Breast epithelium (tissue), 3 donors: ENCODE results near the gene OR2A7.
"Not testable (repeated sequence)": the region's sequence is repeated elsewhere in the genome, so short reads cannot be mapped to it uniquely, and the experiment has no call there.

Experiments
- POLR2A ChIP-seq: fragments of 450-650 bp; IDR thresholded peaks from one replicate; pipeline ENCODE4 v1.6.1; 2016; ENCODE audit warnings: antibody characterized with exemption, mild to moderate bottlenecking, moderate library complexity
- TF ChIP-seq, protein P1 (sequence below), 3 donors: fragments of 450-650 bp; IDR thresholded peaks; one replicate each; pipeline ENCODE4 v1.5.1; 2016 to 2017; ENCODE audit warnings: antibody characterized with exemption in 3 of 3, mild to moderate bottlenecking in 3 of 3, moderate library complexity in 3 of 3

DNA sequence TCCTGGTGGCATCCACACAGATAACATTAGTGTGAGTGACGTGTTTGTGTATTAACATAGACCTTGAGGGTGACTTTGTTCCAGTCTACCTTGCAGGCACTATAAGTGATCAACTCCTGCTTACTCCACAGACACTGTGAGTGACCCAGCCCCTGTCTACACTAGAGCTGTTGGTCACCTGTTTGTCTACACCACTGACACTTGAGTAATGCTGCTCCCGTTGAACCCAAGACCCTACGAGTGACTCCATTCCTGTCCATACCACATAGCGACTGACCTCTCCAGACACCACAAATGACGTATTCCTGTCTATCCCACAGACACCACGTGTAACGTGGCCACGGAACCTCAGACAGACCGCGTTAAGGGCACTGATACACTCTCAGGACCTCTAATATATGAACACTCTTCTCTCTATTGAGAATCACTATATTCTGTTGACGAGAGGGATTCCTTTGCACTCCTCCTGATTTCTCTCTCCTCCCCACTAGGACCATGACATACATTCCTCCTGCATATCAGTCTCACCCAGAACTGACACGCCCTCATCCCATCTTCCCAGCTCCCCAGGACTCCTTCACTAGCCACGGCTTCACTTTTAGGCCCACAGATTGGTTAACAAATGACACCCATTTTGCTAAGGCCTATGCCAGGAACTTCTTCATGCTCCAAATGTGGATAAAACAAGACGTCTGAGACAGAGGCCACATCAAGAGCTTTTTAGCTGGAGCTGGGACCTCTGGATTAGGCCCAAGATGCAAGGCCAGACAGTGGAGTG lies 28.0 kb upstream of the OR2A7 start:
- TF ChIP-seq, protein P1, sequence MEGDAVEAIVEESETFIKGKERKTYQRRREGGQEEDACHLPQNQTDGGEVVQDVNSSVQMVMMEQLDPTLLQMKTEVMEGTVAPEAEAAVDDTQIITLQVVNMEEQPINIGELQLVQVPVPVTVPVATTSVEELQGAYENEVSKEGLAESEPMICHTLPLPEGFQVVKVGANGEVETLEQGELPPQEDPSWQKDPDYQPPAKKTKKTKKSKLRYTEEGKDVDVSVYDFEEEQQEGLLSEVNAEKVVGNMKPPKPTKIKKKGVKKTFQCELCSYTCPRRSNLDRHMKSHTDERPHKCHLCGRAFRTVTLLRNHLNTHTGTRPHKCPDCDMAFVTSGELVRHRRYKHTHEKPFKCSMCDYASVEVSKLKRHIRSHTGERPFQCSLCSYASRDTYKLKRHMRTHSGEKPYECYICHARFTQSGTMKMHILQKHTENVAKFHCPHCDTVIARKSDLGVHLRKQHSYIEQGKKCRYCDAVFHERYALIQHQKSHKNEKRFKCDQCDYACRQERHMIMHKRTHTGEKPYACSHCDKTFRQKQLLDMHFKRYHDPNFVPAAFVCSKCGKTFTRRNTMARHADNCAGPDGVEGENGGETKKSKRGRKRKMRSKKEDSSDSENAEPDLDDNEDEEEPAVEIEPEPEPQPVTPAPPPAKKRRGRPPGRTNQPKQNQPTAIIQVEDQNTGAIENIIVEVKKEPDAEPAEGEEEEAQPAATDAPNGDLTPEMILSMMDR (IDR thresholded peaks at IDR 0.05): not testable (repeated sequence)
- TF ChIP-seq POLR2A: not testable (repeated sequence)
